ENCODE results near the gene TOGARAM1. TPM values are rescaled to one million over a fixed set of nuclear protein-coding genes. Genes with fewer than 3 reads are reported as not detected.

TOGARAM1 gene
- total RNA-seq, 1 experiment from 2014 or later, result 13.2 TPM

DNA sequence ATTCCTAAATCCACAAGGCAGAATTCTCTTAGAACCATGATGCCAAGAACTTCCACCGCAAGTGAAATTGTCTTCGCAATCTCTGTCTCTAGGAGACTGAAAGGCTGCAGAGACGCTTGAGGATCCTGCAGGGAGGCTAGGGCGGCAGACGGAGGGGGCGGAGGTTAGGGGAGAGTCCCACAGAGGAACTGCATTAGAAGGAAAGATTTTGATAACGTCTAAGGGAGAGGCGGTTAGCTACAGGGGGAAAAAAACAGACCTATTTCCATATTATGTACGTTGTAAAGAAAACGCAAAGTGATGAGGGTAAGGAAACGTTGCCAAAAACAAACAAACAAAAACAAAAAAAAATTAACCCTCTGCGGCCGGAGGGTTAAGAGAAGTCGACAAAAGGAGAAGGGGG lies 838 bp upstream of the TOGARAM1 start:
- DNase-seq (ENCODE audit: extremely low read depth, low read depth), result peak; percentile 33

- no peak for DNase-seq (ENCODE audit: extremely low read depth, low read depth)
Observed at GRCh38 chr14:44962334-44963043, 499 bp downstream of the TOGARAM1 start.

DNA sequence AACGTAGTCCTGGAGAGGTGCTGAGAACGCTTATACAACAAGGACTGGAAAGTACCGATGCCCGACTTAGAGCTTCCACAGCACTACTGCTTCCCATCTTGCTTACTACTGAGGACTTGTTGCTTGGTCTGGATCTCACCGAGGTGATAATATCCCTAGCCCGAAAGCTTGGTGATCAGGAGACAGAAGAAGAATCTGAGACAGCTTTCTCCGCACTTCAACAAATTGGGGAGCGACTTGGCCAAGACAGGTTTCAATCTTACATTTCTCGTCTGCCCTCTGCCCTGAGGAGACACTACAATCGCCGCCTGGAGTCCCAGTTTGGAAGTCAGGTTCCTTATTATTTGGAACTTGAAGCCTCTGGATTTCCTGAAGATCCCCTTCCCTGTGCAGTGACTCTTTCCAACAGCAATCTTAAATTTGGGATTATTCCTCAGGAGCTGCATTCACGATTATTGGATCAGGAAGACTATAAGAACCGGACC lies 1.1 kb downstream of the TOGARAM1 start:
- no peak for DNase-seq (ENCODE audit: extremely low read depth, low read depth)

GRCh38 chr14:44963775-44964380 lies 1.9 kb downstream of the TOGARAM1 start:
- DNase-seq (ENCODE audit: extremely low read depth, low read depth), result no peak

- DNase-seq (ENCODE audit: extremely low read depth, low read depth), result no peak
Observed at GRCh38 chr14:44966601-44967336, 4.8 kb downstream of the TOGARAM1 start.

GRCh38 chr14:44968714-44969113 lies 6.7 kb downstream of the TOGARAM1 start:
- DNase-seq (ENCODE audit: extremely low read depth, low read depth), result no peak

- no peak for DNase-seq (ENCODE audit: extremely low read depth, low read depth)
Observed at GRCh38 chr14:44970907-44971306, 8.9 kb downstream of the TOGARAM1 start.

GRCh38 chr14:44971459-44971858 lies 9.5 kb downstream of the TOGARAM1 start:
- DNase-seq (ENCODE audit: extremely low read depth, low read depth), result no peak

- no peak for DNase-seq (ENCODE audit: extremely low read depth, low read depth)
Observed at GRCh38 chr14:44979273-44979672, 17.3 kb downstream of the TOGARAM1 start.

GRCh38 chr14:44979740-44980356 lies 17.9 kb downstream of the TOGARAM1 start:
- no peak for DNase-seq (ENCODE audit: extremely low read depth, low read depth)

DNA sequence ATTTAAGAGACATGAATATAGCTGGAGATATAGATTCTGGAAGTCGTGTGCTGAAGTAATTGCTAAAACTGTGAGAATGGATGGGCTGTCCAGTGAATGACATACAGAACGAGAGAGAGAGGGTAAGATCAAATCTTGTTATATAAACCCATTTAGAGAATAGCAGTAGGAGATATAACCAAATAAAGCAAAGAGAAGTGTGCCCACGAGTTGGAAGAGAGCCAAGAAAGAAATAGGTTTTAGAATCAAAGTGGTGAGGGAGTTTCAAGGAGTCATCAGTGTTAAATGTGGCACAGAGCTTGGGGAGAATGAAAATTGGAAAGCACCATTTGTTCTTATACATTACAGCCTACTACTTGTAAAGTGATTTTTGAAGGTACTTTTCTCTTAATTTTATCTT lies 19.2 kb downstream of the TOGARAM1 start:
- DNase-seq (ENCODE audit: extremely low read depth, low read depth), result no peak

- no peak for DNase-seq (ENCODE audit: extremely low read depth, low read depth)
Observed at GRCh38 chr14:44982594-44982993, 20.6 kb downstream of the TOGARAM1 start.

DNA sequence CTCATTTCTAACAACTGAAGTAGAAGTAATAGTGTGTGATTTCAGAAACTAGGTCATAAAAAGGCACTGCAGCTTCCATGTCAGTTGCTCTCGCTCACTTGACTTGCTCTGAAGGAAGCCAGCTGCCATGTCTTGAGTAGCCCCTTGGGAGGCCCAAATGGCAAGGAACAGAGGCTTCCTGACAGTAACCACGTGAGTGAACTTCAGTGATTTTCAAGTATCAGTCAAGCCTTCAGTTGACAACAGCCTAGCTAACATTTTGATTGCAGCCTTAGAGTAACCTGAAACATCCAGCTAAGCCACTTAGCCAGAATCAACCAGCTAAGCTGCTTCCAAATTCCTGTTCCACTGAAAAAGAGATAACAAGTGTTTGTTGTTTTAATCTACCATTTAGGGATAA lies 26.7 kb downstream of the TOGARAM1 start:
- DNase-seq (ENCODE audit: extremely low read depth, low read depth), result no peak

DNA sequence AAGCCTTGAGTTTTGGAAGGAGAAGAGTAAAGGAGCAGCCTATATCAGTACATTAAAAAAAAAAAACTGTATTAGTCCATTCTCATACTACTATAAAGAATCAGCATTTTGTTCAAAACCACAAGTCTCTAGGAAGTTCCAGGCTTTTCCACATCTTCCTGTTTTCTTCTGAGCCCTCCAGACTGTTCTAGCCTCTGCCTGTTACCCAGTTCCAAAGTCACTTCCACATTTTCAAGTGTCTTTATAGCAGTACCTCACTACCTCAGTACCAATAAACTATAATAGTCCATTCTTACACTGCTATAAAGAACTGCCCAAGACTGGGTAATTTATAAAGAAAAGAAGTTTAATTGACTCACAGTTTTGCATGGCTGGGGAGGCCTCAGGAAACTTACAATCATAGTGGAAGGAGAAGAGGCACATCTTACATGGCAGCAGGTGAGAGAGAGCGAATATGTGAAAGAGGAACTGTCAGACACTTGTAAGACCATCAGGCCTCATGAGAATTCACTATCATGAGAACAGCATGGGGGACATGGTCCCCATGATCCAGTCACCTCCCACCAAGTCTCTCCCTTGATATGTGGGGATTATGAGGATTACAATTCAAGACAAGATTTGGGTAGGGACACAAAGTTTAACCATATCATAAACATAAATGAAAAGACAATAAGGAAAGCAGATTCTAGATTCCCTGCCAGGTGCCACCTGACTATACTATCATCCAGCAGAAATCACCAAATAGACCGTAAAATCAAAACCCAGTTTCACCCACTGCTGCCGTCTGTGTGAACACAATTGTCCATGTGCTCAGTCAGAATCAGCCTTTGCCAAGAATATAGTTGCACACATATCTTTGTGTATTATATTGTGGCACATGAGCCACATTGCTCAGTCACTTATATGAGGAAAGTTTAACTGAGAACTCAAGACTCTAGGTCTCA lies 27.8 kb downstream of the TOGARAM1 start:
- no peak for DNase-seq (ENCODE audit: extremely low read depth, low read depth)

- DNase-seq (ENCODE audit: extremely low read depth, low read depth), result no peak
Observed at GRCh38 chr14:44990533-44990932, 28.5 kb downstream of the TOGARAM1 start.

GRCh38 chr14:44995196-44995595 lies 33.2 kb downstream of the TOGARAM1 start:
- no peak for DNase-seq (ENCODE audit: extremely low read depth, low read depth)

DNA sequence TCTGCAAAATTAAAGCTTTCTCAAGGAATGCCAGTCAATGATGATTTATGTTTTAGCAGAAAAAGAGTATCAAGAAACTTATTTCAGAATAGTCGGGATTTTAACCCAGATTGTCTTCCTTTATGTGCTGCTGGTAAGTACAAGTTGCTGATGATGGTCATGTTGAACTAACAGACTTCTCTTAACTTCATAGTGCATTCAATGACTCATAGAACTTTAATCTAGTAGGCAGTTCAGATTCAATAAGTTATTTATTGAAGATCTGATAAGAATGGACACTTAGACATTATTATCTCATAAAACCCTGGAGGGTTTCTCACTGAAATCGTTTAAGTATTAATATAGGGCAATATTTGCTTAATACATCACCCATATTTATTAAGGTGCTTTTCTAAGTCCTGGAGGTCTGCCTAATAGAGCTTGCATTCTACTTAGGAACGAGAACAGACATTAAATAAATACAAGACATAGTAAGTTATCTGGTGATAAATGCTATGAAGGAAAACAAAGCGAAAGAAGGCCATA lies 33.8 kb downstream of the TOGARAM1 start:
- no peak for DNase-seq (ENCODE audit: extremely low read depth, low read depth)

- DNase-seq (ENCODE audit: extremely low read depth, low read depth), result no peak
Observed at GRCh38 chr14:45003924-45004323, 41.9 kb downstream of the TOGARAM1 start.

- DNase-seq (ENCODE audit: extremely low read depth, low read depth), result no peak
Observed at GRCh38 chr14:45015133-45015532, 53.1 kb downstream of the TOGARAM1 start.

- no peak for DNase-seq (ENCODE audit: extremely low read depth, low read depth)
Observed at GRCh38 chr14:45028107-45028626, 66.2 kb downstream of the TOGARAM1 start.
